PC-3 (cell line): ENCODE measurements around the gene SSUH2. TPM values are rescaled to one million over a fixed set of nuclear protein-coding genes. Genes with fewer than 3 reads are reported as not detected.

ENCODE experiments used
- ATAC-seq: fragments of 200-7000 bp; cut with Tn5 transposase; 2 replicates; pipeline ENCODE4 v1.9.1; 2020; ENCODE audit warnings: mild to moderate bottlenecking, moderate library complexity
- BruUV-seq: library from RNA; stranded (reverse); fragments of 400-500 nt; replicated peaks from 2 replicates; lab custom pipeline; 2021; lab: Mats Ljungman, UMichigan
- CTCF ChIA-PET: fragments of 300-600 bp; sonication (Branson Sonifier 250); formaldehyde crosslinking; loops from one replicate; lab custom pipeline; 2022; ENCODE audit warnings: antibody characterized with exemption; lab: Charles Lee
- POLR2A ChIA-PET: fragments of 300-600 bp; sonication (Branson Sonifier 250); formaldehyde crosslinking; loops from one replicate; lab custom pipeline; 2022; ENCODE audit warnings: antibody characterized with exemption; ENCODE audit not compliant: unreplicated experiment; lab: Charles Lee
- DNase-seq: peaks from one replicate; pipeline ENCODE4 v3.0.0-alpha.2; 2015
- H2AFZ ChIP-seq: fragments of 300-600 bp; sonication (generic); 2 replicates; pipeline ENCODE4 v1.6.0; 2016; ENCODE audit warnings: antibody characterized with exemption, low read length
- H3F3A ChIP-seq: fragments of 300-600 bp; sonication (generic); one replicate; pipeline ENCODE4 v1.6.0; 2017; ENCODE audit warnings: antibody characterized with exemption, low read length, control low read depth, mild to moderate bottlenecking; ENCODE audit not compliant: unreplicated experiment
- H3K27ac ChIP-seq: fragments of 300-600 bp; sonication (generic); 2 replicates; pipeline ENCODE4 v1.5.1; 2016; ENCODE audit warnings: mild to moderate bottlenecking, low read length
- H3K27me3 ChIP-seq: fragments of 300-600 bp; sonication (generic); 2 replicates; pipeline ENCODE4 v1.6.1; 2016; ENCODE audit warnings: low read length, mixed read lengths
- H3K36me3 ChIP-seq: fragments of 300-600 bp; sonication (generic); 2 replicates; pipeline ENCODE4 v1.6.1; 2016; ENCODE audit warnings: low read depth, mixed run types, low read length, mixed read lengths
- H3K4me1 ChIP-seq: fragments of 300-600 bp; sonication (generic); 2 replicates; pipeline ENCODE4 v1.5.1; 2016; ENCODE audit warnings: low read length; ENCODE audit not compliant: insufficient read depth
- H3K4me2 ChIP-seq: fragments of 300-600 bp; sonication (generic); 2 replicates; pipeline ENCODE4 v1.6.0; 2016; ENCODE audit warnings: low read length
- H3K4me3 ChIP-seq: fragments of 300-600 bp; sonication (generic); 2 replicates; pipeline ENCODE4 v1.5.1; 2016; ENCODE audit warnings: mild to moderate bottlenecking, low read length, mixed read lengths
- H3K79me2 ChIP-seq: fragments of 300-600 bp; sonication (generic); 2 replicates; pipeline ENCODE4 v1.6.1; 2017; ENCODE audit warnings: low read length, mixed read lengths
- H3K9ac ChIP-seq: fragments of 300-600 bp; sonication (generic); 2 replicates; pipeline ENCODE4 v1.6.0; 2016; ENCODE audit warnings: mild to moderate bottlenecking, low read length
- H3K9me2 ChIP-seq: fragments of 300-600 bp; sonication (generic); replicated peaks from 2 replicates; pipeline ENCODE4 v1.6.1; 2016; ENCODE audit warnings: mixed run types, low read length, mixed read lengths
- H3K9me3 ChIP-seq: fragments of 300-600 bp; sonication (generic); 2 replicates; pipeline ENCODE4 v1.6.1; 2016; ENCODE audit warnings: low read length, mixed read lengths
- H4K20me1 ChIP-seq: fragments of 300-600 bp; sonication (generic); 2 replicates; pipeline ENCODE4 v1.6.1; 2016; ENCODE audit warnings: low read length, mixed read lengths
- CTCF ChIP-seq: fragments of 300-600 bp; sonication (generic); conservative IDR thresholded peaks from 2 replicates; pipeline ENCODE4 v1.5.1; 2017; ENCODE audit warnings: antibody characterized with exemption, low read depth, mild to moderate bottlenecking, low read length
- EZH2 ChIP-seq: fragments of 300-600 bp; sonication (generic); IDR thresholded peaks from one replicate; pipeline ENCODE4 v1.6.1; 2017; ENCODE audit warnings: antibody characterized with exemption, mild to moderate bottlenecking, low read length; ENCODE audit not compliant: unreplicated experiment
- EZH2phosphoT487 ChIP-seq: fragments of 300-600 bp; sonication (generic); IDR thresholded peaks from 2 replicates; pipeline ENCODE4 v1.6.1; 2018; ENCODE audit warnings: mild to moderate bottlenecking, antibody characterized with exemption, low read length, borderline replicate concordance
- intact Hi-C: fragments of 100-400 bp; cut with micrococcal nuclease; formaldehyde crosslinking; loops from 2 replicates; pipeline ENCODE4 v1.9.0; 2023
- total RNA-seq: library from RNA; depleted of rRNA; stranded (reverse); fragments of >200 nt; gene quantifications from 2 replicates; pipeline ENCODE4 v1.2.3, GENCODE V29; 2014

SSUH2 gene
- total RNA-seq, 1 experiment from 2014 or later, result 0.44 TPM

GRCh38 chr3:8574670-8575322 lies 69.8 kb downstream of the SSUH2 start:
- 0 out of 2 replicates have a peak, but pooled peaks cover 5% of the 10 kb centered on the region for H3K4me1 ChIP-seq
- intact Hi-C loops, result no loop called here
- CTCF ChIA-PET, result no interaction called here

GRCh38 chr3:8574040-8574669 lies 70.4 kb downstream of the SSUH2 start:
- H3K27ac ChIP-seq, result no peak overlapping the region
- no peaks in the 10 kb centered on the region for H3K27me3 ChIP-seq
- no peaks in the 10 kb centered on the region for H3F3A ChIP-seq
- intact Hi-C loops, result no loop called here
- H3K9ac ChIP-seq, result no peak overlapping the region
- H2AFZ ChIP-seq, result no peak overlapping the region
- no peaks in the 10 kb centered on the region for H4K20me1 ChIP-seq
- ChIA-PET CTCF (no interaction called here), POLR2A (no interaction called here)
- H3K4me3 ChIP-seq, result no peak overlapping the region
- H3K4me2 ChIP-seq, result no peak overlapping the region
- ATAC-seq (no peak), DNase-seq (no peak)
- H3K4me1 ChIP-seq, result 0 out of 2 replicates have a peak, but pooled peaks cover 5% of the 10 kb centered on the region
- H3K9me2 ChIP-seq, result no peaks in the 10 kb centered on the region
- TF ChIP-seq EZH2phosphoT487 (no peak), CTCF (no peak), EZH2 (no peak)
- no TSS peak for BruUV-seq
- no peaks in the 10 kb centered on the region for H3K36me3 ChIP-seq
- H3K79me2 ChIP-seq, result no peaks in the 10 kb centered on the region
- no peaks in the 10 kb centered on the region for H3K9me3 ChIP-seq

More at GRCh38 chr3:8574670-8575322, 69.8 kb downstream of the SSUH2 start:
- H3K27ac ChIP-seq, result no peak overlapping the region
- POLR2A ChIA-PET, result no interaction called here
- H3F3A ChIP-seq, result no peaks in the 10 kb centered on the region
- H3K9me3 ChIP-seq, result no peaks in the 10 kb centered on the region
- no peak overlapping the region for H3K4me3 ChIP-seq
- no peak overlapping the region for H3K9ac ChIP-seq
- no peaks in the 10 kb centered on the region for H3K9me2 ChIP-seq
- no peak overlapping the region for H3K4me2 ChIP-seq
- no peaks in the 10 kb centered on the region for H4K20me1 ChIP-seq
- H3K36me3 ChIP-seq, result no peaks in the 10 kb centered on the region
- no TSS peak for BruUV-seq
- TF ChIP-seq EZH2 (no peak), CTCF (no peak), EZH2phosphoT487 (no peak)
- no peak overlapping the region for H2AFZ ChIP-seq
- H3K27me3 ChIP-seq, result no peaks in the 10 kb centered on the region
- H3K79me2 ChIP-seq, result no peaks in the 10 kb centered on the region
- DNase-seq (no peak), ATAC-seq (no peak)
